Psoas muscle (tissue), 8 donors: ENCODE measurements around the gene UNC80. TPM values are rescaled to one million over a fixed set of nuclear protein-coding genes. Genes with fewer than 3 reads are reported as not detected.

Source experiments
- ATAC-seq, 4 donors: fragments of 200-7000 bp; cut with Tn5 transposase; one replicate each; pipeline ENCODE4 v1.9.1; 2020; ENCODE audit warnings: moderate library complexity in 3 of 4, mild to moderate bottlenecking in 2 of 4
- DNase-seq, 2 donors: peaks; one replicate each; pipeline ENCODE4 v3.0.0-alpha.2; 2020
- H3K27ac ChIP-seq: fragments of 200-600 bp; one replicate; pipeline ENCODE4 v1.8.0; 2022
- H3K27me3 ChIP-seq, 3 donors: fragments of 200-600 bp in 1 of 3; one replicate each; pipeline versions ENCODE4 v1.6.1 to v1.8.0; 2013 to 2022; ENCODE audit warnings: low read length in 2 of 3, mild to moderate bottlenecking in 2 of 3, moderate library complexity in 1 of 3; ENCODE audit not compliant: insufficient read depth in 3 of 3
- H3K36me3 ChIP-seq, 2 donors: fragments of 200-600 bp in 1 of 2; one replicate each; pipeline versions ENCODE4 v1.6.1 to v1.8.0; 2013 to 2022; ENCODE audit warnings: low read depth in 1 of 2, mild to moderate bottlenecking in 1 of 2, moderate library complexity in 1 of 2; ENCODE audit not compliant: insufficient read depth in 1 of 2
- H3K4me1 ChIP-seq: fragments of 200-600 bp; one replicate; pipeline ENCODE4 v1.8.0; 2022
- H3K4me3 ChIP-seq: fragments of 200-600 bp; one replicate; pipeline ENCODE4 v1.8.0; 2022; ENCODE audit warnings: mild to moderate bottlenecking
- H3K9me3 ChIP-seq: fragments of 200-600 bp; one replicate; pipeline ENCODE4 v1.8.0; 2022
- CTCF ChIP-seq: fragments of 200-600 bp; IDR thresholded peaks from one replicate; pipeline ENCODE4 v1.8.0; 2022; ENCODE audit warnings: antibody characterized with exemption
- WGBS, 3 donors: extraction: QIAGEN DNeasy Blood & Tissue Kit; methylation state at CpG; one replicate each; pipeline versions ENCODE4 v1.1.6 to v1.1.7; 2013; 5-methylcytosine and 5-hydroxymethylcytosine counted together
- intact Hi-C, 2 donors: fragments of 100-400 bp; cut with DNase I; formaldehyde crosslinking; loops; one replicate each; pipeline versions ENCODE4 v1.11.0 to v1.14.2; 2022
- polyA plus RNA-seq, 3 donors: library from polyadenylated mRNA; stranded (reverse); fragments of 200-250 nt; gene quantifications; one replicate each; pipeline ENCODE4 v1.2.3, GENCODE V29; 2013
- total RNA-seq, 4 donors: library from RNA; stranded (reverse); fragmentation: NEBNext Ultra II Directional in 2 of 4; extraction: Animal tissue kit (Norgen Biotek cat#: 25700) in 2 of 4; gene quantifications; one replicate each; pipeline versions ENCODE4 v1.2.1 to v1.2.4, GENCODE V29; 2021 to 2023
- donor health status: healthy with polysubstance abuse.
- donor health status: DM: no; HTN: no; CAD: no; lungs with moderate emphysema.
- donor health status: Bipolar disorder and iron deficiency.
- donor health status: healthy.
- donor health status: DM: yes; HTN: yes; CAD: no.
- donor health status: DM: no; HTN: no; CAD: no.
- donor health status: DM: no; HTN: no; CAD: no.
- donor health status: DM: yes; HTN: yes; CAD: no.

The UNC80 gene
- total and polyA plus RNA-seq, 7 donors: 0.03 TPM; not detected in 6

DNA sequence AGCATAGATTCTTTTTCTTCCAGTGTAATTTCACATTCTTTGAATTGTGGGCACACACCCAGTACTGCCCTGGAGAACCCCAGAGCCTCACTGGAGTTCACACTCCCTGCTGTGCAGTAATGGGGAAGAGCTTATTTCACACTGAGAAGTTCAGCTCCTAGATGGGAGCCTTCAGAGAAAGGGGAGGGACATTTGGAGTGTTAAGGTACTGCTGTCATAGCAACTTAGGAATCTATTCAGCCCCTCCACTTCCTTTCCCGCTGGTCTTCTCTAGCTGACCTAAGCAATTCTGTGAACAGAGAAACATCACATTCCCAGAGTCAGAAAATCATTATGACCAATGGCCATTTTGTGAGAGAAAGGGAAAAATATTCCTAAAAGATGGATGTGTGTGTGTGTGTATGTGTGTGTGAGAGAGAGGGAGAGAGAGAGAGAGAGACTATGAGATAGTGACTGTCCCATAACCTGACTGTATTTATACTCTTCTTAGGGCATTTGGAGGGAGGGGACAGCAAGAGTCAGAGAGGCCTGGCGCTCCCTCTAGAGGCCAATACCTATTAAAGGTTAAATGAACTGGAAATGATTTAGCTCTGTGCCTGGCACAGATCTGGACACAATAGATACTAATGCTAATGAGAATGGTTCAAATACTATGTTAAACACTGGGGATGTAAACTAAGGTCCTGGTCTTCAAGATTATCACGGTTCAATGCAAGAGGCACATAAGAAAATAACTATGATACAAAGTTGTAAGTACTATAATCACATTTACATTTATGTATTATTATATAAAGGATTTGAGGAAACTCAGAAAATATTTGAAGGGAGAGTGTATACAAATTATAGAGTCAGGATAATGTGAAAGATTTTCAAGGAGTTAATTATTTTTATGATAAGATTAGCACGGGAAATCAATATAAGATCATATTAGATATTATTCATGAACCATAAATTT is 189.3 kb downstream of the UNC80 start:
- H3K36me3 ChIP-seq: no peaks in the 10 kb centered on the region
- no peak overlapping the region for H3K27ac ChIP-seq
- H3K27me3 ChIP-seq: no peaks in the 10 kb centered on the region
- H3K4me1 ChIP-seq: no peaks in the 10 kb centered on the region
- intact Hi-C loops: loop anchor here in 1 of 2 donors (10.0 kb wide), 1 partner anchor 626 kb away; no protein-coding TSS in a partner anchor
- no peak overlapping the region for H3K4me3 ChIP-seq
- DNase-seq (peak in 1 of 2 donors; percentile 23), ATAC-seq (peak in 2 of 4 donors; percentile 58 to 60)
- H3K9me3 ChIP-seq: no peaks in the 10 kb centered on the region
- WGBS, 3 donors: 35 to 44% (median 38%) methylated on average over 4 of the region's 4 CpGs
- peak; percentile 61 for TF ChIP-seq CTCF

- ATAC-seq (no peak), DNase-seq (no peak)
- no peak overlapping the region for H3K27ac ChIP-seq
- TF ChIP-seq CTCF: no peak
- H3K9me3 ChIP-seq: no peaks in the 10 kb centered on the region
- intact Hi-C loops: loop anchor here in 1 of 2 donors (10.0 kb wide), 1 partner anchor 631 kb away; no protein-coding TSS in a partner anchor
- H3K4me3 ChIP-seq: no peak overlapping the region
- WGBS, 3 donors: 76 to 85% (median 81%) methylated on average over 2 of the region's 2 CpGs
- no peaks in the 10 kb centered on the region for H3K27me3 ChIP-seq
- H3K36me3 ChIP-seq: no peaks in the 10 kb centered on the region
- H3K4me1 ChIP-seq: no peaks in the 10 kb centered on the region
These were observed 194.1 kb downstream of the UNC80 start for GRCh38 chr2:209965723-209966122.

DNA sequence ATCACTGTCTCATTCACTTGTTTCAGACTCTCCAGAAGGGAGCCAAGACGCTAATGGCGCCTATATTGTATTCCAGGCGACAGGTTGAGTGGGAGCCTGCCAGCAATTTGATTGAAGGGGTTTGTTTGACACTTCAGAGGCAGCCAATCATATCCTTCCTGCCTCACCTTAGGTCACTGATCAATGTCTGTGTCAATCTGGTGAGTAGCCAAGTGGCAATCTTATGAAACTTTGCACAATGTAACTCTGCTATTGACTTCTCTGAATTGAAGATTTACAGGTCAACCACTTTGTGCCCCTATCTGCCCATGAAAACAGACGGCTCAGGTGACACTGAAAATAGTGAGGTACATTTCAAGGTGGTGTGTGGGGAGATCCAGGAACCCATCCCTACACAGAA is 198.1 kb downstream of the UNC80 start:
- no peaks in the 10 kb centered on the region for H3K27me3 ChIP-seq
- no peak overlapping the region for H3K4me3 ChIP-seq
- H3K27ac ChIP-seq: no peak overlapping the region
- H3K4me1 ChIP-seq: no peaks in the 10 kb centered on the region
- H3K36me3 ChIP-seq: no peaks in the 10 kb centered on the region
- H3K9me3 ChIP-seq: no peaks in the 10 kb centered on the region
- intact Hi-C loops: loop anchor here in 1 of 2 donors (10.0 kb wide), 1 partner anchor 635 kb away; no protein-coding TSS in a partner anchor
- 86 to 92% (median 86%) methylated on average over 4 of the region's 4 CpGs for WGBS, 3 donors
- TF ChIP-seq CTCF: no peak
- ATAC-seq (no peak), DNase-seq (no peak)

DNA sequence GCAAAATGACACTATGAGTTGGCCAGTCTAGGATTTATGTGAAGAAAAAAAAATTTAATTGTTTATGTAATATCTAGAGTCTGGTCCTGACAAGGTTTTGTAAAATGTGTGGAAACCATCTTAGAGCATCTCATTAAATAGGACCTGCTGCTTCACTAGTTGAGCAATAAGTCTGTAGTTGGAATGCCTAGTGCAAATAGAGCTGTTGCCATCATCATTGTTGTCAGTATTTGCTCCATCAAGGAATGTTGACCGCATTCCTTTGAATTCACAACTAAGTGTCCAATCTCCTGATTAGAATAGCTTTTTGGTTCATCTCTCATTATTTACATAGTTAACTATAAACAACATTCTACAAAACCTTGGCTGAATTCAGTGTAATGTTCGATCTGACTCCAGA is 198.6 kb downstream of the UNC80 start:
- no peak for TF ChIP-seq CTCF
- H3K4me1 ChIP-seq: no peaks in the 10 kb centered on the region
- no peaks in the 10 kb centered on the region for H3K36me3 ChIP-seq
- intact Hi-C loops: no loop called here
- H3K9me3 ChIP-seq: no peaks in the 10 kb centered on the region
- ATAC-seq (no peak), DNase-seq (no peak)
- H3K4me3 ChIP-seq: no peak overlapping the region
- no peaks in the 10 kb centered on the region for H3K27me3 ChIP-seq
- 72 to 73% (median 73%) methylated on average over 2 of the region's 2 CpGs for WGBS, 3 donors
- no peak overlapping the region for H3K27ac ChIP-seq
